ENCODE results near the gene AMN1. TPM values are rescaled to one million over a fixed set of nuclear protein-coding genes. Genes with fewer than 3 reads are reported as not detected.

Gene AMN1
- total and polyA plus RNA-seq, 2 of the 13 experiments (the other 11 are each of a cell fraction or from before 2014, with no cell fraction given), result 7.5 to 26.5 TPM

- TF ChIP-seq ELK4 (CRISPR knock-in tag; IDR thresholded peaks at IDR 0.05; ENCODE audit: borderline replicate concordance) (no peak), ZNF891 (CRISPR knock-in tag; IDR thresholded peaks at IDR 0.05) (no peak), ZNF354B (CRISPR knock-in tag; IDR thresholded peaks at IDR 0.05) (0 out of 2 replicates have a peak, but pooled peaks have one; percentile 39), ZNF883 (CRISPR knock-in tag; IDR thresholded peaks at IDR 0.05; ENCODE audit: not compliant biosample characterization) (no peak), SP4 (CRISPR knock-in tag; IDR thresholded peaks at IDR 0.05) (0 out of 2 replicates have a peak, but pooled peaks have one; percentile 31), GATA4 (IDR thresholded peaks at IDR 0.05; ENCODE audit: borderline replicate concordance, low read depth) (peak; percentile 90; the same call in 1 of the 2 replicates), CTCF (CRISPR knock-in tag; IDR thresholded peaks at IDR 0.05) (no peak), ZBED4 (CRISPR knock-in tag; IDR thresholded peaks at IDR 0.05; ENCODE audit: borderline replicate concordance) (peak; percentile 37; the same call in 1 of the 2 replicates), NPAS2 (CRISPR knock-in tag; IDR thresholded peaks at IDR 0.05; ENCODE audit: borderline replicate concordance) (no peak), ZNF329 (CRISPR knock-in tag; IDR thresholded peaks at IDR 0.05; ENCODE audit: low read depth) (no peak), ARID3A (IDR thresholded peaks at IDR 0.05; ENCODE audit: low read depth, low read length) (peak; percentile 92), ZNF761 (CRISPR knock-in tag; conservative IDR thresholded peaks at IDR 0.05) (0 out of 2 replicates have a peak, but pooled peaks have one; percentile 69), CREB3 (CRISPR knock-in tag; IDR thresholded peaks at IDR 0.05) (no peak), NFKBIZ (CRISPR knock-in tag; IDR thresholded peaks at IDR 0.05) (peak; percentile 96)
- TF ChIP-seq, protein P1, sequence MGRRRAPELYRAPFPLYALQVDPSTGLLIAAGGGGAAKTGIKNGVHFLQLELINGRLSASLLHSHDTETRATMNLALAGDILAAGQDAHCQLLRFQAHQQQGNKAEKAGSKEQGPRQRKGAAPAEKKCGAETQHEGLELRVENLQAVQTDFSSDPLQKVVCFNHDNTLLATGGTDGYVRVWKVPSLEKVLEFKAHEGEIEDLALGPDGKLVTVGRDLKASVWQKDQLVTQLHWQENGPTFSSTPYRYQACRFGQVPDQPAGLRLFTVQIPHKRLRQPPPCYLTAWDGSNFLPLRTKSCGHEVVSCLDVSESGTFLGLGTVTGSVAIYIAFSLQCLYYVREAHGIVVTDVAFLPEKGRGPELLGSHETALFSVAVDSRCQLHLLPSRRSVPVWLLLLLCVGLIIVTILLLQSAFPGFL (CRISPR knock-in tag; IDR thresholded peaks at IDR 0.05), result no peak
- TF ChIP-seq, protein P2, sequence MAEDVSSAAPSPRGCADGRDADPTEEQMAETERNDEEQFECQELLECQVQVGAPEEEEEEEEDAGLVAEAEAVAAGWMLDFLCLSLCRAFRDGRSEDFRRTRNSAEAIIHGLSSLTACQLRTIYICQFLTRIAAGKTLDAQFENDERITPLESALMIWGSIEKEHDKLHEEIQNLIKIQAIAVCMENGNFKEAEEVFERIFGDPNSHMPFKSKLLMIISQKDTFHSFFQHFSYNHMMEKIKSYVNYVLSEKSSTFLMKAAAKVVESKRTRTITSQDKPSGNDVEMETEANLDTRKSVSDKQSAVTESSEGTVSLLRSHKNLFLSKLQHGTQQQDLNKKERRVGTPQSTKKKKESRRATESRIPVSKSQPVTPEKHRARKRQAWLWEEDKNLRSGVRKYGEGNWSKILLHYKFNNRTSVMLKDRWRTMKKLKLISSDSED (CRISPR knock-in tag; IDR thresholded peaks at IDR 0.05), result no peak
These were observed 20.3 kb upstream of the AMN1 start (continued) for GRCh38 chr12:31749024-31749704.

Measured in HepG2 (cell line).